HS-5 (cell line): ENCODE measurements around the gene HOXB6.

Experiments used
- DNase-seq: peaks from one replicate; pipeline ENCODE4 v3.0.0-alpha.2; 2012; ENCODE audit warnings: low read depth

Gene HOXB6

DNA sequence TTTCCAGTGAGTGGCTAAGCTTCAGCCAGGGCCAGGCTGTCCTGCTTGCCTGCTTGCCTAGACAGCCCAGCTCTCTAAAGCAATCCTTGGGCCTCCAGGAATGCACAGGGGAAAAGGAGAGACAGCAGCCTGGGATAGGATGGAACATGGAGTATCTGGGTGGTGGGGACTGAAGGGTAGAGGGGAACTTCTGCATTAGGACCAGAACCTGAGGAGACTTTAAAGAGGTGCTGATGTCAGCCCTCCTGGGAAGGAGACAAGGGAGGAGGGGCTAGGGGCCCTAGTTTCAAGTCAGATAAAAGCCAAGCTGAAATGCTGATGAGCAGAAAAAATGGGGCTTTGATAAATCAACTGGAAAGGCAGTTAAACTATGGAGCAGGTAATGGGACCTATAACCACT lies 4.2 kb upstream of the HOXB6 start:
- no peak for DNase-seq

DNA sequence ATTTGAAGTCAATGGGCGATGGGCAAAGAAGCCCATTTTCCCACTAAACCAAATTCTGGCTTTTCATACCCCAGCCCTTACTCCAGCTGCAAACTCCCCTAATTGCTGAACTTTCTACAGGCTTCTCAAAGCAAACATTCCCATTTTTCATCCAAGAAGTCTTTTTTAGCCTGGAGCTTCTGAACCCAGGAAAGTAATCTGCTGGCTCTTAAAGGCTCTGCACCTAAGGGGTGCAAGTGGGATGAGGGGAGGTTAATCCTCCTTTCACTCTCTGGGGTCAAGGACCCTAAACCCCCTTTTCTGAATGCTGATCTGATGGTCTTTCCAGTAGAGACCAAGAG lies 3.7 kb upstream of the HOXB6 start:
- no peak for DNase-seq

DNA sequence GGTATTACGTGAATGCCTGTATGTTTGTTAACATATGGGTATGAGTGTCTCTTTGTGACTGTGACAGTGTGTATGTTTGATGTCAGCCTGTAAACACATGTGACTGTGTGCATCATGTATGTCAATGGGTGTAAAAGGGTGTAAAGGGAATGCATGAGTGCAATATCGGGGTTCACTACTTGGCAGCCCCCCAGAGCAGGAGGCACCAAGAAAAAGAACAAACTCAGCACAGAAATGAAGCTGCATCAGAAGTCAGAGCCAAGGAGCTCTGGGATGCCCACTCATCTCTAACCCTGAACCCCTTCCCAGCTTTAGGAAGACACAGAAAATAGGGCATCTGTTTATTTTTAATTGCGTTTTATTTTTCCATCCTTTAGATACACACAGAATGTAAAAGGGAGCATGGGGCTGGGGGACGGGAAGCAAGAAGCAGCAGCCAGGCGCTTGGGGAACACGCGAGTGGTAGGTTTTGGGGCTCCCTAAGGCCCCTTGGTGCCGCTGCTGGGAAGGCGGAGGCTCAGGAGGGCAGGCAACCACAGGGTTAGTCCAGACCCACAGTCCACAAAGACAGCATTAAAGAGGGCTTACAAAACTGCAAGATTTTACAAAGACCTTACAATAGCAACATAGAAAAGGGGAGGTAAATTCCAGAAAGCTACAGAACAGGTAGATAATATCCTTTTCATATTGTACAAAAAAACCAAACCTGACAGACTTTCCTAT lies 2.3 kb upstream of the HOXB6 start:
- no peak for DNase-seq

DNA sequence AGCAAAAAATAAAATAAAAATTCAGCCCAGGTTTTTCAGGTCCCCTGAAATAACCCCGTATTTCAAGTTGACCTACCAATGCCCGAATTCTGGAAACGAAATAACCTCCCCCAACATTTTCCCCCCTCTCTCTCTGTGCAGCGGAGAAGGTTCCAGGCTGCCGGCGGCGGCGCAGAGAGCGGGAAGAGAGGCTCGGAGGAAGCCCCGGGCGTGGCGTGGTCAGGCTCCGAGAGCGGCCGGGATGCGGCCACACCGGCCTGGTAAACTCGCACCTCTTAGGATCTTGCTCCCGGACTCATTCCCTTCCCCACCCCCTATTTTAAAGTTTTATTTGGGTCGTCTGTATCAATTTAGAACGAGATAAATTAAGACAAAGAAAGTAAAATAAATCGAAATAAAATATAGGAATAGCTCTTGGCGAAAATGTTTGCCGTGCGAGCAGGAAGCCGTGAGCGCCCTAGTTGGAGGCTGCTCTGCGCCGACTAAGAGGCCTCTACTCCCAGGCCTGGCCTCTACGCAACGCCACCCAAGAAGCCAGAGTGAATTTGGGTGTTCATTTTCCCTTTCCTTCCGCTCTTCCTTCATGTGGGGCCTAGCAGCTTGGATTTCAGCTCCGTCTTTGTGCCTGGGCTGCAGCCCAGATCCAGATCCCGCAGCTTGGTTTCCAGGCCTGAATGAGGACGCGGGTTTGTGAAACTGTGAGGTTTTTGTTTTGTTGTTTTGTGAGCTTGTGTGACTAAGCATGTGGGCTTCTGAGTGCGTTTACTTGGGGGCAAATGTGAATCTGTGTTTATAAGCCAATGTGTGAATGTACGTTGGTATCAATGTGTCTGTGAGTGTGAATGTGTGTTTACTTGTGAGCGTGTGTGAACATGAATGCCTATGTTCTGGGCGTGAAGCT lies 1.5 kb upstream of the HOXB6 start:
- no peak for DNase-seq

DNA sequence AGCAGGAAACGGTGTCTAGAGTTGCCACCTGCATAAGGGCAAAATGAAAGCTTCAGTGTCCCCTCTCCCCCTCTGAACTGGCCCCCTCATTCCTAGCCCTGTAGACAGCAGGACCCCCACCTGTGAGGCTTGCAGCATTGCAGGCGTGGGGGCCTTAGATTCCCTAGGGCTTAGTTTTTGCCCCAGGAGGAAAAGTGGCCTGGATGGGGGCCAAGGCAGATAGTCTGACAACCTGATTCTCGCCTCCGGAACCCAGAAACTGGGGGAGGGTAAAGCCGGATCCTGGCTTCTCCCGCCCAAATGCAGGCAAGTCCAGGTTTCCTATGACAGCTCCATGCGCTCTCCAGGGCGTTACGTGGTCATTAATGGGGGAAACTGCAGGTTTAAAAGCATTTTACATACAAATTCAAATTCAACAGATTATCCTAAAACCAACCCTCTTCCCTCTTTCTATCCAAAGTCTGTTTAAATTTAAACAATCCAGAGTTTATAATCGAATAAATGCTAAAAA lies 678 bp upstream of the HOXB6 start:
- DNase-seq, result no peak

DNA sequence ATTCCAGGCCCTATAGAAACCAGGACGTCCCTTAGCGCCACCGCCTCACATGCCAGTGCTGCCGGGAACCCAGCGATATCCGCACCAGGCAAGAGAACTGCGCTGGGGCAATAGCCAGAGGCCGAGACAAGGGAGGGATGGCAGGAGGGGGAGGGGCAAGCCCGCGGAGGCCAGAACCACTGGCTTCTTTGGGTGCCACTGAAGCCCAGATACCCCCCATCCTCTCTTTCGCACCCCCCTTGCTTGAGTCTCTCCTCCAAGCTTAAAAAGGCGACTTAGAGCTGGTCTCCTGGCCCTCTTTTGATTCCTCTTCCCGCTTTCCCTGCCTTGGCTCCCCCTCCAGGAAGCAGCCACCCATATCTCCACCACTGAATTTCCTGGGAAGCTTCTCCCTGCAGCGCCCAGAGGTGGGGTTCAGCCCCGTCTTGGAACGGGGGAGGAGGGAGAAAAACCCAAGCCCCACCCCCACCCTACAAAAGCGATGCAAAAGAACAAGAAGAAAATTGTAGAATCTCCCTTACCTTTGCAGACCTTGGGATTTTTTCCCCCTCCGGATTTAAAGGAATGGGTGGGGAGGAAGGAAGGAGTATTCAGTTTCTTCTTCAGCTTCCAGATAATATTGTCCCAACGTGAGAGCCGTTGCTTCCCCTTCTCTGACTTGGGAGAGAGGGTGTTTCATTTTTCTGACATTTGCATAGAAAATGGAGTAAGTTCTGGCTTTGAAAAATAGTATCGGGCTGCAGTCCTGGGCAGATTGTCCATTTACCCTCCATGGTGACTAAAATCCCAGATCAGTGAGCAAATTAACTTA lies 622 bp downstream of the HOXB6 start:
- no peak for DNase-seq

DNA sequence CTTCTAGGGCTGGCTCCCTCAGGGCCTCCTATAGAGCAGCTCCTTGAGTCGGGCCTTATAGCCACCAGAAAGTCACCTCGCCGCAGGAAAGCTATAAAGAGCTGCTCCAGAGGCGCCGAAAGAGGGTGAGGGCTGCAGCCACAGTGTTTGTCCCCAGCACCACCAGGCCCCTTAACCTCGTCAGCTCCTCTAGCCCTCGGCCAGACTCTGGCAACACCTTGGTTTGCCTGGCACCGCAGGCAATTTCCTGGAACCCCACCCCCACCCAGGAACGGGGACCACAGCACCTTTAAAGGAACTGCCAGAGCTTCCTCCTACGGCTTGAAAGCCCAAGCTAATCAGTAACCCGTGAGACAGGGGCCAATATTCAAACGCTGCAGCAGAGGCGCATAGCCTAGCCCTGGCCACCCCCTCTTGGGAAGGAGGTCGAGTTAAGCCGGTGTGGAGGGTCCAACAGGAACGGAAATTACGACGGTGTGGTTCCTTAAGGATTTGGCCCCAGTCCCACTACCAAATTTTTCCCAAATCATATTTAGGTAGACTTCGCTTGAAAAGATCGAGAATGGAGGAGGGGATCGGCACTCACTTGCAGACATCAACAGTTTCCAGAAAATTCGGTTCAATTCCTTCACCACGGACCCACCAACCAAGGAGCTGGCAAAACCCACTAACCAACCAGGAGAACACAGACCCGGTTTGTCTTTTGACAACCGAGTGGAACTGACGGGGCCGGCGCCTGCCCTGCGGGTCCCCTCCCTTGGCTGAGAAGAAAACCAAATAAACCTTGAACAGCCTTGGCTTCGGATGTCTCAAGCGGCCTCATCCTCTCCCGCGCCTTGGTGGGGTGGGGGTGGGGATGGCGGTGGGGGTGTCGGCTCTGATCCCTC lies 3.0 kb downstream of the HOXB6 start:
- DNase-seq, result no peak

DNA sequence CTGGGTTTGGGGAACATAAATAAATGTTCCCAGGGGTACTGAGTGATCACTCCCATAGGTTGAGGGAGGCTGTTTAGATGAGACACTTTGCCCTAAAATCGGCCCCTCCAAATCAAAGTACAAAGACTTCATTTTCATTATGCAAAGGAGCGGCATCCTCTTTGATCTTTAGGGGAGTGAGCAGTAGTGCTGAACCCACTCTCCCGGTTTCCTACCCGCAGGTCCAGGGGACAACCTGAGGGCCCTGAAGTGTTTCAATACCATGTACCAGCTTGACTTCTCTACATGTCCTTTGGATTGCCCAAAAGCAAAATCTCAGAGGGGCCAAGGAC lies 3.6 kb downstream of the HOXB6 start:
- no peak for DNase-seq

DNA sequence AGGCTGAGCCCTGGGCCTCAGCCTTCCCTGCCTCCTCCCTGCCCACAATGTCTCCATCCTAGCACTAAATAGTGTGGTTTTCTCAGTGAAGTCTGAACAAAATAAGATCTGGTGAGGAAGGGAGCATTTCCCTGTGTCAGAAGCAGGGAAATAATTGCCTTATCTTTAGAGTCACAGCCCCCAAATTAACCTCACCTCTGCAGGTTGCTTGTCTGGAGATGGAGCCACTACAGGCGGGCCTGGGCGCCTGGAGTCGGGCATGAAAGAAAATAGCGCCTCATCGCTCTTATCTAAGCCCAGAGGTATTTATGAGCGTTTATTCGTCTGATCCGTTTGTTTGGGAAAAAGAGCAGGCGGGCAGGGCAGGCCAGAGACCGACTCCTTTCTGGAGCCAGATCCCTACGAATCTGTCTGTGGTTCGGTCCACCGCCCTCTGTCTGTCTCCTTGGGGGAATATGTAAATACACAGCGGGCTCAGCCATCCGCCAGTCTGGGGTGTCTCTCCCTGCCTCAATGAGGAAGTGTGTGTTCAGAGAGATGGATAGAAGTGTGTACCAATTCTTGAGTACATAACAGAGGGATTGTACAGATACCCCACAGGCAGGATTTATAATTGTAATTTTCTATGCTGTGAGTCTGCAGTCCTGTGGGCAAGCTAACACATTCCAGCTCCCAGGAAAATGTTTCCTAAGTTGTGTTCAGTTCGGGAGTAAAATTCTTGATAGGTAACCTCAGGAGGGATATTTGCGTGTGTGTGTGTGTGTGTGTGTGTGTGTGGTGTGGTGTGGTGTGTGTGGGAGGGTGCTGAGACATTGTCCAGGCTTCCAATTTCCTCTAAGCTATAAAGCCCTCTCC lies 4.3 kb downstream of the HOXB6 start:
- no peak for DNase-seq

DNA sequence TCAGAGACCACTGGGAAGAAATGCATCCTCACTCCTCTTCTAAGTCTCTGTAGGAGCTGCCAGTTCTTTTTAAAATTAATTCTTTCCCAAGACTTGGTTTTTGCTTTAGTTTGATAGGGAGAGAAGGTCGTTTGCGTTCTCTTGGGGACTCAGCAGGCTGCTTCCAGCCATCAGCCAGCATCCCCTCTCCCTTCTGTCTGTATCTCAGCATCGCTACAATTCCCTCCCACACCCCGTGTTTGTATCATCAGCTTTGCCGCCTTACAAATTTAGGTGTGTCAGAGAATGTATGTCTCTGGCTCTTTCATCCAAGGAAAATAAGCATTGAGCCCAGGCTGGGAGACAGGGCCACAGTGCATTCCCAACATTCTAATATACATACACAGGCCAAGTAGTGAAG lies 5.4 kb downstream of the HOXB6 start:
- DNase-seq, result no peak

DNA sequence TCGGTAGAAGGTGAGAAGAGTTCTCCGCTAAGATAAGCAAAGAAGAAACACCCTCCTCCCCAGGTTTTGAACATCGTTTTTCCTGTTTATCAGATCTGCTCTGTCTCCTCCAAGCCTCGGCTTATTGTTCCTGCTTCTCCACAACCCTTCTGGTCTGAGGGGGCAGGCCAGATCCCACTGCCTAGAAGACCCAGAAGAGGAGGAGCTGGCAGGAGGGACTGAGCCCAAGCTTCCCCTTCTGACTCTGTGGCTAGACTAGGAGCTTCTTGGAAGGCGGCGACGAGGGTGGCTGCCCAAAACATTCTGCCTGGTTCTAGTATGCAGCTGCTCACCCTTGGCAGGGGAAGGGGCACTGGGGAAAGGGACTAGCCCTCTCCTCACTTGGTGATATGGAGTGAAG lies 6.0 kb downstream of the HOXB6 start:
- DNase-seq, result no peak

DNA sequence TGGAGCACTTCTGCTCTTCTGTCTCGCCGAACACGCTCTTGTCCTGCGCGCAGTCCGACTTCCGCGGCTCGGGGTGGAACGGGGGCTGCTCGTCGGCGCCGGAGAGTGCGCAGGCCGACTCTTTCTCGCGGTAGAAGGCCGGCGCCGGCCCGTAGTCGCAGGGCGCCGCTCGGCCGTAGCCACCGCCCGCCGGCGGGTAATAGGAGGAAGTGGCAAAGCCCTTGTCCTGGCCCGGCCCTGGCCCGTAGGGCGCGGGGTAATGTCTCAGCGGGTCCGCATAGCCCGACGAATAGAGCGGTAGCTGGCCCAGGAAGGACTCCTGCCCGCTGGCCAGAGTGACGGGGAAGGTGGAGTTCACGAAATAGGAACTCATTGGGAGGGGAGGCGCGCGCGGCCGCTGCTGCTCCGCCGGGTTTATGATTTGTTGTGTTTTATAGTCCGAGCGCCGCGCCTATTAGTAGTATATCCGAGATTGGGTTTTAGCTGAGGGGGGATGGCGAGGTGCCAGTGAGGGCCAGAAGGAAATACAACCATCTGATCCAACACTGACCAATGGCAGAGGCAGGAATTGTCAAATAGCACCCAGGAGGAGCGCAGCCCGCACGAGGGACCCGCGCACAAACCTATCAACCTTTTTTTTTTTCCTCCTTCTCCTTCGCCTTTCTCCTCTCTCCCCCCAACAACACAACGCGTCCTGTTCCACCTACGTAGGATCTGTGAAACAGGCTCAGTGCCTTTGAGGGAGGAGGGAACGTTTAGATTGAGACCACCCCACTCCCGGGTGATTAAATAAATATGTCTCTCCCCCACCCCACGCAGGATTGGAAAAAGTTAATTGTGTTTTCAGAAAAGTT lies 6.8 kb downstream of the HOXB6 start:
- no peak for DNase-seq

DNA sequence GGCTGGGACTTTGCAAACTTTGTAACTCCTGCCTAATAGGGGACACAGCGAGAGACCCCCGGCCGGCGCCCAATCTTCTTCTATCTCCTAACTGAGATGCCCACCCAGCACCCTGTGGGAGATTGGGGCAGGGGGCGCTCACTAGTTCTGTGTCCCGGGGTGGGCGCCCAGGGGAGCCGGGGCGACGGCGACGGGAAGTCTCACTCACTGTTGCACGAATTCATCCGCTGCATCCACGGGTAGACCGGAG lies 7.3 kb downstream of the HOXB6 start:
- no peak for DNase-seq

DNA sequence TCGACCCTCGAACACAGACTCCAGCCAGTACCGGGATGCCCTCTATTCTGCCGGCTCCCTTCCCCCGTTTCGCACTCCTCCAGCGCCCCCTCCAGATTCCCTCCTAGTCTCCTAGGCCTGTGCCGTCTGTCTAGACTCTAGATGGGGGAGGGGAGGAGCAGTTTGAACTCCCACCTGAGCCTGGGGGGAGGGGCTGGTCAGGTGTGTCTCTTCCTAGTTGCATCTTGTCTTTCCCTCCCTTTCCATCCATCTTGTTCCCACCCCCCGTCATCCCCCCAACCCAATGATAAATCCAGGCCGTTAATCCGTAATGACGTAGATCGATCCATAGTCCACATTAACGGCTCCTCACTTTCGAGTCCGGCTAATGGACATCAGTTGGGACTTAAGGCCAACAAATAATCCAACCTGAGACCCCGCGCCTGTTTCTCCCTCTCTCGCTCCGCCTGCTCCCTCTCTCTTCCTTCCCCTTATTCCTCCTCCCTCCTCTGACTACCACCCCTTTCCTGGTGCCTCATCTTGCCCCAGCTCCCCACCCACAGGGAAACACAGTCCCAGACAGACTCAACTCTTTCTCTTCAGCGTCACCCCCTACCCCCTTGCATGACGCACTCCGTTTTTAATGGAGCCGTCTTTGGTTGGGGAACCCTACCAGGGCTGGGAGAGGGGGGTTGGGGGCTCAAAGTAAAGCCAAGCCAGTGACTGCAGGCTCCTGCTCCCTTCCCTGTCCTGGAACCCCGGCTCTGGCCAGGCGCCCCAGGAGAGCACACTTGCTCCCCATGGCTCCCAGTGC lies 7.9 kb downstream of the HOXB6 start:
- DNase-seq, result no peak

DNA sequence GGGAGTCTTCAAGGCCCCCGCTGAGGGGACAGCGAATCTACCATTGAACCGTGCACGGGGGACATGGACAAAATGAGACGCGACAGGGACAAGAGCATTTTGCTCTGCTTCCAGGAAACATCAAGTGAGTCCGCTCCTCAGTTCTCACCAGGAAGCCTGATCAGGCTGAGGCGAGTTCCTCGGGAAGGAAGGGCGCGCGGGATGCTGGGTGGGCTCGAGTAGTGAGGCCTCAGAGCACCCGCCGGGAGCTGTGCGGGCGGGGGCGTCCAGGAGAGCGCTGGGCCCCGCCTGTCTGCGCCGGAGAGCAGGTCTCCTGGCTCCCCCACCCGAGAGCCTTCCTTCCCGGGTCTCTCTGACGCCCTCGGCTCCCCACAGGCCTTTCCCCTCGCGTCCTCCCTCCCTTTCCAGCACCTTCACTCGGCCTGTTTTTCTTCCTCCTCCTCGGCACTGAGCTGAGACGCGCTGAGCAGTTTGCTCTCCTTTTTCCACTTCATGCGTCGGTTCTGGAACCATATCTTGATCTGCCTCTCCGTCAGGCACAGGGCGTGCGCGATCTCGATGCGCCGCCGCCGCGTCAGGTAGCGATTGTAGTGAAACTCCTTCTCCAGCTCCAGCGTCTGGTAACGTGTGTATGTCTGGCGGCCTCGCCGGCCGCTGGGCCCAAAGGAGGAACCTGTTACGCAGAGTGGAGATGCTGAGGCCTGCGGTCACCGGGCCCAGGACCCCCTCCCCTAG lies 8.6 kb downstream of the HOXB6 start:
- DNase-seq, result no peak

DNA sequence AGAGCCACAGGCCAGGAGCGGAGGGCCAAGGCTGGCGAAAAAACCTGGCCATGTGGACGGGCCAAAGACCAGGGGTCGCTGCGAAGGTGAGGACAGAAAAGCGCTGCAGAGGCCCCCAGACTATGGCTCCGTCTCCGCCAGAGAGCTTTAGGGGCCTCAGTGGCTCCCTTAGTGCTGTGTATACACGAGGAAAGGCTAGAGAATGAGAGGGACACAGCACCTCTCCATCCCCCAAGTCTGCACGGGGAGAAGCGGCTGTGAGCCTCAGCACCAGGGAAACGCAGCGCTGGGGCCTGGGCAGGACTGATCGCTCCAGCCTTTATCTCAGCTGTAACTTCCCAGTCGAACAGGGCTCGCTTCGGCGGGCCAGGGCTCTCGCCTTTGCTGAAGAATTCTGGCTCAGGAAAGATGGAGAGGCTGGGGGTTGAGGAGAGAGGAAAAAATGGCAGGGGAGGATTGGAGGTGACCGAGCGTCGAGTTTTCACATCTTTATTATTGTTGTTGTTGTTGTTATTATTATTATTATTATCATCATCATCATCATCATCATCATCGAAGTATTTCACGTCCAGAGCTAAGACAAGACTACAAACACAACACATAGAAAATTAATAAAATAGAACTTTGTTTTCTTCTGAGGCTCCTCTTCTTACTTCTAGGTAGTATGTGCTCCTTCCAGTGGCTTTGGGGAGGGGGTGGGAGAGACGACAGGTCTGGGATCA lies 9.3 kb downstream of the HOXB6 start:
- no peak for DNase-seq

DNA sequence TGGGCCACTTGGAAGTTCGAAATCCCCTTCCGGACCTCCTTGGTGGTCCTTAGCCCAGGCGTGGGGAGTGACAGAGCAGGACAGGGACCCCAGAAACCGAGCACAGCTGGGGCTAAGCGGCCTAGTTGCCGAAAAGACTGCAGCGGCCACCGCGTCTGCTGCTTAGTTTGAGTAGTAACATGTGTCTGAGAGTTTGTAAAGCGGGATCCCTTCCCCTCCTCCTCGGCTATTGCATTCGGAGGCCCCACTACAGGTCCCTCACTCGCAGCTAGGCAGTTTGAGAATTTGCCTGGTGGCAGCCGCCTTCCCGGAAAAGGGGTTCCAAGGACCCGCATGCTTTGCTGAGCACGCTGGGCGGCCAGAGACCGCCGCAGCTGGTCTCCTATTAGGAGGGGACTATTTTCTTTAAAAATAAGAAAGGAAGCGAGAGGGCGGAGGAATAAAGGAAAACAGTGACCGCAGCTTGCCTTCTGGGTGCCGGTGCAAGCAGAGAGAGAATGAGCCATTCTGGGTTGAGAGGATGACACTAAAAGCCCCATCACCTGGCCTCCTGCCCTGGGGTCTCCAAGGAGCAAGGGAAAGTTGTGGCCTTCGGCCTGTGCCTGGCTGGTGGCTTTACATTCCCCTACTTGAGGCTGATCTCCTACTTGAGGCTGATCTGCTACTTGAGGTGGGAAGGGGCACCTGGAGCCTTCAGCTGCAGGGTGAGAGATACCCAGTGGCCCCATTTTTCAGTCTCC lies 10.1 kb downstream of the HOXB6 start:
- DNase-seq, result no peak
